ENCODE data around the gene MYD88.

Gene MYD88

DNA sequence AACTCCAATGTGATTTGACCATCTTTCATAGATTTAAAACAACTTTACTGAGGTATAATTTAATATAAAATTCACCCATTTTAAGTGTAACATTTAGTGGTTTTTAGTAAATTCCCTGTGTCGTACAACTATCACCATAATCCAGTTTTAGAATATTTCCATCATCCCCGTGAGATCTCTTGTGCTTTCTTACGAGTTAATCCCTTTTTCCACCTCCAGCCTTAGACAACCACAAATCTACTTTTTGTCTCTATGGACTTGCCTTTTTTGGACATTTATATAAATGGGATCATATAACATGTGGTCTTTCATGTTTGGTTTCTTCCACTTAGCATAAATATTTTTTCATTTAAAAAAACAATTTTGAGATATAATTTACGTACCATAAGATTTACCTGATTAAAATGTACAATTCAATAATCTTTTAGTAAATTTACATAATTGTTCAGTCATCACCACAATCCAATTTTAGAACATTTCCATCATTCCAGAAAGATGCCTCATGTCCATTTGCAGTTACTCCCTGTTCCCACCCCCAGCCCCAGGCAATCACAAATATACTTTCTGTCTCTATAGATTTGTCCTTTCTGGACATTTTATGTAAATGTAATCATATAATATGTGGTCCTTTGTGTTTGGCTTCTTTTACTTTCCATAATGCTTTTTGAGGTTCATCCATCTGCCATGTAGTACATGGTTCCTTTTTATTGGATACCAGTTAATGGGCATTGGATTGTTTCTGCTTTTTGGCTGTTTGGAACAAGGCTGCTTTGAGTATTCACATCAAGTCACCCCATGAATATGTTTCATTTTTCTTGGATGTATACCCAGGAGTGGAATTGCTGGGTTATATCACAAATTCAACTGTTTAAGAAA lies 29.9 kb downstream of the MYD88 start:
- DNase-seq: no peak

- DNase-seq: no peak
Observed at GRCh38 chr3:38169027-38169317, 30.5 kb downstream of the MYD88 start.

- DNase-seq: no peak
Observed at GRCh38 chr3:38170722-38171121, 32.3 kb downstream of the MYD88 start.

GRCh38 chr3:38171622-38172021 lies 33.2 kb downstream of the MYD88 start:
- no peak for DNase-seq

- DNase-seq: no peak
Observed at GRCh38 chr3:38173834-38174418, 35.5 kb downstream of the MYD88 start.

GRCh38 chr3:38177181-38177580 lies 38.7 kb downstream of the MYD88 start:
- no peak for DNase-seq

DNA sequence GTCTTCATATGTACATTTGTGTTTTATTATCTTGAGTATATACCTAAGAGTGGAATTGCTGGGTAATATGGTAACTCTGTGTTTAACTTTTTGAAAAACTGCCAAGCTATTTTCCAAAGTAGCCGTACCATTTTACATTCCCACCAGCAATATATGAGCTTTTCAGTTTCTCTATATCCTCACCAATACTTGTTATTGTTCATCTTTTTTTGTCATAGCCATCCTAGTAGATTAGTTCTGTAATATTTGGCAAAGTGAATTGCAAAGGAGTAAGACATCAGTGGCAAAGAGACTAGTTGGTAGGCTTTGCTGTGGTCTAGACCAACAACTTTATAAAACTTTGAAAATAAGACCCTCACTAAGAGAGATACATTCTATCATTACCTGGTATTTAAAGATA lies 48.3 kb downstream of the MYD88 start:
- no peak for DNase-seq

GRCh38 chr3:38190481-38190881 lies 52.0 kb downstream of the MYD88 start:
- DNase-seq: no peak
